Tibial nerve (tissue), 3 donors: ENCODE data around the gene MAP2.

Source experiments
- POLR2A ChIP-seq, 2 donors: fragments of 450-650 bp; IDR thresholded peaks; one replicate each; pipeline ENCODE4 v1.6.1; 2017; ENCODE audit warnings: antibody characterized with exemption in 2 of 2, mild to moderate bottlenecking in 2 of 2, moderate library complexity in 2 of 2
- TF ChIP-seq, protein P1 (sequence below), 5 experiments: fragments of 200-600 bp in 3 of 5; fragments of 450-650 bp in 2 of 5; sonication (generic) in 3 of 5; IDR thresholded peaks; one replicate each; pipeline ENCODE4 v1.5.1; 2016 to 2019; ENCODE audit warnings: antibody characterized with exemption in 5 of 5, mild to moderate bottlenecking in 3 of 5, moderate library complexity in 2 of 5

DNA sequence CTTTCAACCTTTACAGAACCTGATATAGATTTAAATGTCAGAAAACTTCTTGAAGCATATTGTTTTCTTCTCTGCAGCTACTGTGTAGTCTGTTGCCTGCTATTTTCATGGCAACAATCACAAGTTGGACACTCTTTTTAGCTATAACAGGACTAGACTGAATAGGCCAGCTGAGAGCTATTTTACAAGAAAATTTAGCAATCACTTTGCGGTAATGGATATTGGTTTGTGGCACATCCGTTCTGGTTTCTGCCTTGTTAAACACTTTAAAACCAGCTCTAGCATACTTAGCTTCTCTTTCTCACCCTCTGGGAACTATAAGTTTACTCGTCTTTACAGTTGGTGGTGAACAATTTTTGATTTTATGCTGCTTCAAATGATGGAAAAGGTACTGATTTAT lies 125.7 kb downstream of the MAP2 start:
- TF ChIP-seq, protein P1, sequence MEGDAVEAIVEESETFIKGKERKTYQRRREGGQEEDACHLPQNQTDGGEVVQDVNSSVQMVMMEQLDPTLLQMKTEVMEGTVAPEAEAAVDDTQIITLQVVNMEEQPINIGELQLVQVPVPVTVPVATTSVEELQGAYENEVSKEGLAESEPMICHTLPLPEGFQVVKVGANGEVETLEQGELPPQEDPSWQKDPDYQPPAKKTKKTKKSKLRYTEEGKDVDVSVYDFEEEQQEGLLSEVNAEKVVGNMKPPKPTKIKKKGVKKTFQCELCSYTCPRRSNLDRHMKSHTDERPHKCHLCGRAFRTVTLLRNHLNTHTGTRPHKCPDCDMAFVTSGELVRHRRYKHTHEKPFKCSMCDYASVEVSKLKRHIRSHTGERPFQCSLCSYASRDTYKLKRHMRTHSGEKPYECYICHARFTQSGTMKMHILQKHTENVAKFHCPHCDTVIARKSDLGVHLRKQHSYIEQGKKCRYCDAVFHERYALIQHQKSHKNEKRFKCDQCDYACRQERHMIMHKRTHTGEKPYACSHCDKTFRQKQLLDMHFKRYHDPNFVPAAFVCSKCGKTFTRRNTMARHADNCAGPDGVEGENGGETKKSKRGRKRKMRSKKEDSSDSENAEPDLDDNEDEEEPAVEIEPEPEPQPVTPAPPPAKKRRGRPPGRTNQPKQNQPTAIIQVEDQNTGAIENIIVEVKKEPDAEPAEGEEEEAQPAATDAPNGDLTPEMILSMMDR (IDR thresholded peaks at IDR 0.05) = no peak
- TF ChIP-seq POLR2A (IDR thresholded peaks at IDR 0.05) = no peak
